ENCODE measurements around the gene ITPR1. TPM values are rescaled to one million over a fixed set of nuclear protein-coding genes. Genes with fewer than 3 reads are reported as not detected.

The ITPR1 gene
- total and polyA plus RNA-seq, 4 donors: 3.7 to 39.4 (median 8.2) TPM

DNA sequence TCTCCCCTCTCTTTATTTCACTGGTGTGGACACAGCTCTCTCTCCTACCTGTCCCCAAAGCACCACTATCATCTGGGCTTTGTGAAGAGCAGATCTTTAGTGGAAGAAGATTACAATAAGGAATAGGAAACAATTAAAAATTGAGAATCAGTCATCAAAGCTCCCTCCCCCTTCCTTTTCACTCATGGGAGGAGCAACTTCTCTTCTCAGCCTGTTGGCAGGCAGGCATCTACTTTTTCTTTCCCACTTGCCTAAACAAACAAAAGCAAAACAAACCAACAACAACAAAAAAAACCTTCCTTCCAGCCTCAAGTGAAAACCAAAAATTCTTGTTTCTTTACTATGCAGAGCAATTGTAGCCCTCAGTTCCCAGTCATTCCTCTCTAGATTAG, 360.6 kb downstream of the ITPR1 start (continued):
- no peak for TF ChIP-seq ZBTB33 (IDR thresholded peaks at IDR 0.05)
- no peak for TF ChIP-seq FOXA1 (IDR thresholded peaks at IDR 0.05)
- TF ChIP-seq RAD21 (IDR thresholded peaks at IDR 0.05): no peak
- TF ChIP-seq RXRA (IDR thresholded peaks at IDR 0.05): no peak
- no peak for TF ChIP-seq EGR1 (IDR thresholded peaks at IDR 0.05; ENCODE audit: low read depth in 2 of 2)
- TF ChIP-seq FOXA2 (IDR thresholded peaks at IDR 0.05): no peak
- TF ChIP-seq HNF4G (IDR thresholded peaks at IDR 0.05): no peak

- Histone ChIP-seq H3K36me3 (ENCODE audit: control insufficient read depth in 4 of 4, insufficient read depth in 3 of 4, low read depth in 1 of 4, low read length in 3 of 4) (no peaks in the 10 kb centered on the region), H3K27me3 (ENCODE audit: control insufficient read depth in 4 of 4, insufficient read depth in 4 of 4, low read length in 3 of 4) (no peaks in the 10 kb centered on the region), H3K9ac (ENCODE audit: low read depth in 1 of 2, low read length in 2 of 2) (no peak overlapping the region), H3K9me3 (ENCODE audit: control insufficient read depth in 4 of 4, low read length in 3 of 4) (no peaks in the 10 kb centered on the region), H3K4me1 (ENCODE audit: control insufficient read depth in 4 of 4, insufficient read depth in 4 of 4, low read length in 3 of 4) (peaks cover 0 to 16% (median 2%) of the 10 kb centered on the region in 4 donors), H3K27ac (ENCODE audit: low read depth in 1 of 2, low read length in 2 of 2) (peak overlapping the region in 1 of 2 donors; percentile 67), H3K4me3 (ENCODE audit: low read depth in 1 of 3, low read length in 3 of 3) (no peak overlapping the region)
- WGBS: 88% methylated on average over 5 of the region's 5 CpGs
- TF ChIP-seq NR2F2 (IDR thresholded peaks at IDR 0.05) (no peak), GABPA (IDR thresholded peaks at IDR 0.05 in 1 of 2, conservative IDR thresholded peaks at IDR 0.05 in 1 of 2) (no peak), FOXA2 (IDR thresholded peaks at IDR 0.05) (no peak), RXRA (IDR thresholded peaks at IDR 0.05) (no peak), RAD21 (IDR thresholded peaks at IDR 0.05) (no peak), ZBTB33 (IDR thresholded peaks at IDR 0.05) (no peak), FOXA1 (IDR thresholded peaks at IDR 0.05) (no peak), TAF1 (conservative IDR thresholded peaks at IDR 0.05) (no peak), HNF4A (conservative IDR thresholded peaks at IDR 0.05) (no peak), HNF4G (IDR thresholded peaks at IDR 0.05) (no peak), YY1 (IDR thresholded peaks at IDR 0.05) (no peak), SP1 (IDR thresholded peaks at IDR 0.05) (no peak), EGR1 (IDR thresholded peaks at IDR 0.05; ENCODE audit: low read depth in 2 of 2) (no peak), JUND (IDR thresholded peaks at IDR 0.05) (no peak)
- TF ChIP-seq, protein P1, sequence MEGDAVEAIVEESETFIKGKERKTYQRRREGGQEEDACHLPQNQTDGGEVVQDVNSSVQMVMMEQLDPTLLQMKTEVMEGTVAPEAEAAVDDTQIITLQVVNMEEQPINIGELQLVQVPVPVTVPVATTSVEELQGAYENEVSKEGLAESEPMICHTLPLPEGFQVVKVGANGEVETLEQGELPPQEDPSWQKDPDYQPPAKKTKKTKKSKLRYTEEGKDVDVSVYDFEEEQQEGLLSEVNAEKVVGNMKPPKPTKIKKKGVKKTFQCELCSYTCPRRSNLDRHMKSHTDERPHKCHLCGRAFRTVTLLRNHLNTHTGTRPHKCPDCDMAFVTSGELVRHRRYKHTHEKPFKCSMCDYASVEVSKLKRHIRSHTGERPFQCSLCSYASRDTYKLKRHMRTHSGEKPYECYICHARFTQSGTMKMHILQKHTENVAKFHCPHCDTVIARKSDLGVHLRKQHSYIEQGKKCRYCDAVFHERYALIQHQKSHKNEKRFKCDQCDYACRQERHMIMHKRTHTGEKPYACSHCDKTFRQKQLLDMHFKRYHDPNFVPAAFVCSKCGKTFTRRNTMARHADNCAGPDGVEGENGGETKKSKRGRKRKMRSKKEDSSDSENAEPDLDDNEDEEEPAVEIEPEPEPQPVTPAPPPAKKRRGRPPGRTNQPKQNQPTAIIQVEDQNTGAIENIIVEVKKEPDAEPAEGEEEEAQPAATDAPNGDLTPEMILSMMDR (IDR thresholded peaks at IDR 0.05; ENCODE audit: low read depth, low read length, missing input control): no peak
- DNase-seq (ENCODE audit: low spot score): no peak
Observed at GRCh38 chr3:4855676-4856075, 362.5 kb downstream of the ITPR1 start.

DNA sequence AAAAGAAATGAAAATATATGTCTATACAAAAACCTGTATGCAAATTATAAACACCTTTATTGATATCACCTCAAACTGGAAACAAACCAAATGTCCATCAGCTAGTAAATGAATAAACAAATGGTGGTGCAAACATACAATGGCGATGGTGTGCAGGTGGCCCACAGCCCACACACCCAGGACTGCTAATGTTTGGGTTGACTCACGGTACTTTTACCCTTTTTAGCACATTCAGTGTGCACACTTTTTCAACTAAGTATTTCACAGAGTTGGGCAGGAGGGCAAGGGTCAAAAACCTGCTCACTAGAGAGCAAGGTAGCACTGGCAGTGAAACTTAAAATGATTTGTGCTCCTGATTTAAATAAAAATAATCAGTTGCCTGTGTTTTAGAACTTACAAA, 363.0 kb downstream of the ITPR1 start:
- H3K4me3 ChIP-seq (ENCODE audit: low read depth in 1 of 3, low read length in 3 of 3): no peak overlapping the region
- no peaks in the 10 kb centered on the region for H3K27me3 ChIP-seq (ENCODE audit: control insufficient read depth in 4 of 4, insufficient read depth in 4 of 4, low read length in 3 of 4)
- peak in 1 of 2 donors; percentile 58 for TF ChIP-seq JUND (IDR thresholded peaks at IDR 0.05)
- peak; percentile 79 to 82 for TF ChIP-seq HNF4A (conservative IDR thresholded peaks at IDR 0.05)
- TF ChIP-seq NR2F2 (IDR thresholded peaks at IDR 0.05): no peak
- peak; percentile 34 for TF ChIP-seq HNF4G (IDR thresholded peaks at IDR 0.05)
- TF ChIP-seq, protein P2, sequence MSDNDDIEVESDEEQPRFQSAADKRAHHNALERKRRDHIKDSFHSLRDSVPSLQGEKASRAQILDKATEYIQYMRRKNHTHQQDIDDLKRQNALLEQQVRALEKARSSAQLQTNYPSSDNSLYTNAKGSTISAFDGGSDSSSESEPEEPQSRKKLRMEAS (IDR thresholded peaks at IDR 0.05): peak; percentile 44
- TF ChIP-seq YY1 (IDR thresholded peaks at IDR 0.05): peak; percentile 79
- TF ChIP-seq ATF3 (IDR thresholded peaks at IDR 0.05): no peak
- no peak for TF ChIP-seq FOXA1 (IDR thresholded peaks at IDR 0.05)
- peak; percentile 78 for TF ChIP-seq SP1 (IDR thresholded peaks at IDR 0.05)
- peak; percentile 77 to 84 for TF ChIP-seq RXRA (IDR thresholded peaks at IDR 0.05)
- peak in 1 of 2 donors; percentile 37 for TF ChIP-seq RAD21 (IDR thresholded peaks at IDR 0.05)
- no peak for DNase-seq (ENCODE audit: low spot score)
- peaks cover 0 to 3% (median 1%) of the 10 kb centered on the region in 4 donors for H3K9me3 ChIP-seq (ENCODE audit: control insufficient read depth in 4 of 4, low read length in 3 of 4)
- 22% methylated on average over 2 of the region's 2 CpGs for WGBS
- H3K4me1 ChIP-seq (ENCODE audit: control insufficient read depth in 4 of 4, insufficient read depth in 4 of 4, low read length in 3 of 4): peaks cover 0 to 16% (median 2%) of the 10 kb centered on the region in 4 donors
- no peaks in the 10 kb centered on the region for H3K36me3 ChIP-seq (ENCODE audit: control insufficient read depth in 4 of 4, insufficient read depth in 3 of 4, low read depth in 1 of 4, low read length in 3 of 4)
- H3K9ac ChIP-seq (ENCODE audit: low read depth in 1 of 2, low read length in 2 of 2): no peak overlapping the region
- peak overlapping the region; percentile 67 to 69 for H3K27ac ChIP-seq (ENCODE audit: low read depth in 1 of 2, low read length in 2 of 2)
